WTC11 (cell line): ENCODE measurements around the gene LLGL1. TPM values are rescaled to one million over a fixed set of nuclear protein-coding genes. Genes with fewer than 3 reads are reported as not detected.

ENCODE experiments used
- ATAC-seq: fragments of 200-7000 bp; cut with Tn5 transposase; 2 replicates; pipeline ENCODE4 v1.10.0; 2021; ENCODE audit warnings: mild to moderate bottlenecking, moderate library complexity
- CTCF ChIA-PET: fragments of 300-600 bp; sonication (Branson Sonifier 250); formaldehyde crosslinking; loops from one replicate; lab custom pipeline; 2021; ENCODE audit warnings: antibody characterized with exemption; lab: Charles Lee
- POLR2A ChIA-PET: fragments of 350-600 bp; sonication (Branson Sonifier 250); formaldehyde crosslinking; loops from one replicate; lab custom pipeline; 2021; ENCODE audit warnings: antibody characterized with exemption; lab: Charles Lee
- DNase-seq: peaks from one replicate; pipeline ENCODE4 v3.0.0; 2021; ENCODE audit warnings: low spot score
- H3K27ac Mint-ChIP-seq: 2 replicates; pipeline ENCODE4 v1.8.0; 2021; ENCODE audit warnings: mixed read lengths
- H3K27me3 Mint-ChIP-seq: 2 replicates; pipeline ENCODE4 v1.8.0; 2021; ENCODE audit warnings: low read depth, mild to moderate bottlenecking, moderate library complexity, mixed read lengths
- H3K36me3 Mint-ChIP-seq: 2 replicates; pipeline ENCODE4 v1.8.0; 2021; ENCODE audit warnings: mixed read lengths
- H3K4me1 Mint-ChIP-seq: 2 replicates; pipeline ENCODE4 v1.8.0; 2022; ENCODE audit warnings: mixed read lengths
- H3K4me3 Mint-ChIP-seq: 2 replicates; pipeline ENCODE4 v1.8.0; 2021; ENCODE audit warnings: mild to moderate bottlenecking, moderate library complexity, mixed read lengths
- H3K9me3 Mint-ChIP-seq: 2 replicates; pipeline ENCODE4 v1.8.0; 2021; ENCODE audit warnings: mixed read lengths
- ELF4 ChIP-seq: sonication (generic); formaldehyde crosslinking; IDR thresholded peaks from 2 replicates; pipeline ENCODE4 v1.8.1; 2022; ENCODE audit warnings: low read depth, mild to moderate bottlenecking, moderate library complexity, missing genetic modification reagents
- FOXJ3 ChIP-seq: sonication (generic); formaldehyde crosslinking; IDR thresholded peaks from 2 replicates; pipeline ENCODE4 v1.9.0; 2021; ENCODE audit warnings: missing genetic modification reagents, mild to moderate bottlenecking, borderline replicate concordance
- FOXP1 ChIP-seq: sonication (generic); formaldehyde crosslinking; IDR thresholded peaks from 2 replicates; pipeline ENCODE4 v1.8.0; 2022; ENCODE audit warnings: missing genetic modification reagents, mild to moderate bottlenecking, moderate library complexity, borderline replicate concordance
- KAT7 ChIP-seq: sonication (generic); formaldehyde crosslinking; IDR thresholded peaks from 2 replicates; pipeline ENCODE4 v1.8.1; 2023; ENCODE audit warnings: missing genetic modification reagents, mild to moderate bottlenecking, borderline replicate concordance
- NFE2L1 ChIP-seq: sonication (generic); formaldehyde crosslinking; IDR thresholded peaks from 2 replicates; pipeline ENCODE4 v1.8.1; 2023; ENCODE audit warnings: missing genetic modification reagents
- RORB ChIP-seq: fragments of 250-450 bp; sonication (Bioruptor Pico); IDR thresholded peaks from 2 replicates; pipeline ENCODE4 v1.9.0; 2021; ENCODE audit warnings: mild to moderate bottlenecking
- SMAD3 ChIP-seq: sonication (generic); formaldehyde crosslinking; IDR thresholded peaks from 2 replicates; pipeline ENCODE4 v1.8.0; 2022; ENCODE audit warnings: missing genetic modification reagents, mild to moderate bottlenecking, borderline replicate concordance
- SOX15 ChIP-seq: fragments of 250-450 bp; sonication (Bioruptor Pico); IDR thresholded peaks from 2 replicates; pipeline ENCODE4 v1.9.0; 2021; ENCODE audit warnings: mild to moderate bottlenecking
- TCF7 ChIP-seq: sonication (generic); formaldehyde crosslinking; IDR thresholded peaks from 2 replicates; pipeline ENCODE4 v1.8.0; 2022; ENCODE audit warnings: mild to moderate bottlenecking, low read depth, missing genetic modification reagents, moderate library complexity
- ZNF121 ChIP-seq: sonication (generic); formaldehyde crosslinking; IDR thresholded peaks from 2 replicates; pipeline ENCODE4 v1.8.0; 2023; ENCODE audit warnings: missing genetic modification reagents
- ZNF219 ChIP-seq: sonication (generic); formaldehyde crosslinking; IDR thresholded peaks from 2 replicates; pipeline ENCODE4 v1.8.0; 2023; ENCODE audit warnings: missing genetic modification reagents, mild to moderate bottlenecking, borderline replicate concordance
- ZNF232 ChIP-seq: sonication (generic); formaldehyde crosslinking; IDR thresholded peaks from 2 replicates; pipeline ENCODE4 v1.8.0; 2022; ENCODE audit warnings: mild to moderate bottlenecking, missing genetic modification reagents
- total RNA-seq: library from RNA; stranded (reverse); gene quantifications from 3 replicates; pipeline ENCODE4 v1.2.3, GENCODE V29; 2021
- TF ChIP-seq, protein P1 (sequence below): sonication (generic); formaldehyde crosslinking; IDR thresholded peaks from 2 replicates; pipeline ENCODE4 v1.8.1; 2022; ENCODE audit warnings: mild to moderate bottlenecking, missing genetic modification reagents, moderate library complexity, borderline replicate concordance
- TF ChIP-seq, protein P2 (sequence below): sonication (generic); formaldehyde crosslinking; IDR thresholded peaks from 2 replicates; pipeline ENCODE4 v1.8.0; 2023; ENCODE audit warnings: mild to moderate bottlenecking, missing genetic modification reagents
- TF ChIP-seq, protein P3 (sequence below): sonication (generic); formaldehyde crosslinking; IDR thresholded peaks from 2 replicates; pipeline ENCODE4 v1.8.0; 2022; ENCODE audit warnings: mild to moderate bottlenecking, missing genetic modification reagents

The LLGL1 gene
- total RNA-seq, 1 experiment from 2014 or later = 87.8 TPM

DNA sequence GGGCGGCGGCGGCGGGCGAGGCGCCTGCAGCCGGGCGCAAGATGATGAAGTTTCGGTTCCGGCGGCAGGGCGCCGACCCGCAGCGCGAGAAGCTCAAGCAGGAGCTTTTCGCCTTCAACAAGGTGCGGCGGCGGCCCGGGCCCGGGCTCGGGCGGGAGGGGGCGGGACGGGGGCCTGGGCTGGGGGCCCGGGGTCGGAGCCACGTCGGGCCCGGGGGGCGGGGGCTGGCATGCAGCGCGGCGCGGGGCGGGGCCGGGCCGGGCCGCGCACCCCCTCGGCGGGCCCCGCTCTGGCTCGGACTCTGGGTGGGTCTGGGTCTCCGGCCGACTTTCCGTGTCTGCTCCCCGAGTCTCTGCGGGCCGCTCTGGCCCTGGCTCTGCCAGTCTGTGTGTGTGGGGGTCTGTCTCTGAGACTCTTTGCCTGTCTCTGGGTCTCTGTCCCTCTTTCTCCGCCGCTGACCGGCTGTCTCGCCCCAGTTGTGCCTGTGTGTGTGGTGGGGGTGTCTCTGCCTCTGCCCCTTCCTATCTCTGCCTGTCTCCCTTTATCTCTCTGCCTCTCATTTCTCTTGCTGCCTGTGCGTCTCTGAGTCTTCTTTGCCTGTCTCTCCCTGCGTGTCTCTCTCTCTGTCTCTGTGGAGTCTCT is 328 bp downstream of the LLGL1 start:
- ChIA-PET POLR2A (interaction anchor here (1.9 kb wide), 1 partner anchor 22 kb away, joined by 17 read pairs; no protein-coding TSS in a partner anchor), CTCF (interaction anchor here (1.8 to 1.9 kb wide), 2 partner anchors 8 to 85 kb away, joined by 8 to 9 read pairs; no protein-coding TSS in a partner anchor)
- peaks cover 23% of the 10 kb centered on the region for H3K4me1 Mint-ChIP-seq
- no peaks in the 10 kb centered on the region for H3K27me3 Mint-ChIP-seq
- no peaks in the 10 kb centered on the region for H3K36me3 Mint-ChIP-seq
- TF ChIP-seq SMAD3 (no peak), NFE2L1 (CRISPR knock-in tag) (0 out of 2 replicates have a peak, but pooled peaks have one; percentile 70), FOXP1 (0 out of 2 replicates have a peak, but pooled peaks have one; percentile 23), KAT7 (0 out of 2 replicates have a peak, but pooled peaks have one; percentile 56)
- TF ChIP-seq, all 79 proteins: peak for 3
- Mint-ChIP-seq H3K9me3 (no peaks in the 10 kb centered on the region), H3K4me3 (peak overlapping the region; percentile 89), H3K27ac (peak overlapping the region; percentile 89)
- peak; percentile 0 for ATAC-seq
- DNase-seq = peak; percentile 60

DNA sequence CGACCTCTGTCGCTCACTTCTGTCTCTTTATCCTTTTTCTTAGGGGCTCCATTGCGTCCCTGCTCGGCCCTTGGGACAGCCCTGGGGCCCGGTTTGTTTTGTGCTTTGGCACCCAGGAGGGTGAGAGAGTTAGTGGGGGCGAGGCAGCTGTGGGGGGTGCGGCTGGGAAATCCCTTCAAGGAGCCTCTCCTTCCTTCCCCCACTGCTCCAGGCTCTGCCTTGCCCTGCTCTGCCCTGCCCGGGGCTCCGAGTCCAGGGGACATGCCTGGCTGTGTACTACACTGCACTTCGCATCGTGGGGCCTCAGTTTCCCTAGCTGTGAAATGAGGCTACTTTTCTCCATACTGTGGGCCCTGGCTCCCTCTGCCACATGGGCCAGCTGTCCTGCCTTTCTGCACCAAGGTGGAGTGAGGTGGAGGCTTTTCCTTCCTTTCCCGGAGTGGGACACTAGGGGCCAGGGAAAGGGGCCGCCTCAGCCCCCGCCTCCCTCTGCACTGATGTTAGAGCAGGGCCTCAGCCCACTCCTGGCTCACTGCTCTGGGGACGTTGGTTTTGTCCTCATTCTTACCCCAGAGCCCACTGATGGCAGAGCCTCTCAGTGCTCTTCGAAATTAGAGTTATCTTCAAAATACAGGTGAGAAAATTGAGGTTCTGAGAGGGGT is 980 bp downstream of the LLGL1 start:
- no peaks in the 10 kb centered on the region for H3K9me3 Mint-ChIP-seq
- peak overlapping the region; percentile 89 for H3K4me3 Mint-ChIP-seq
- H3K4me1 Mint-ChIP-seq = peaks cover 23% of the 10 kb centered on the region
- no peaks in the 10 kb centered on the region for H3K27me3 Mint-ChIP-seq
- no peak for ATAC-seq
- ChIA-PET POLR2A (interaction anchor here (0.8 kb wide), 1 partner anchor 21 kb away, joined by 4 read pairs; no protein-coding TSS in a partner anchor), CTCF (interaction anchor here (1.9 kb wide), 1 partner anchor 9 kb away, joined by 9 read pairs; no protein-coding TSS in a partner anchor)
- H3K36me3 Mint-ChIP-seq = no peaks in the 10 kb centered on the region
- H3K27ac Mint-ChIP-seq = peak overlapping the region; percentile 89
- TF ChIP-seq FOXJ3 (no peak), RORB (CRISPR knock-in tag) (no peak), TCF7 (CRISPR knock-in tag) (no peak), ZNF121 (CRISPR knock-in tag) (no peak), SOX15 (CRISPR knock-in tag) (no peak)
- TF ChIP-seq, protein P1, sequence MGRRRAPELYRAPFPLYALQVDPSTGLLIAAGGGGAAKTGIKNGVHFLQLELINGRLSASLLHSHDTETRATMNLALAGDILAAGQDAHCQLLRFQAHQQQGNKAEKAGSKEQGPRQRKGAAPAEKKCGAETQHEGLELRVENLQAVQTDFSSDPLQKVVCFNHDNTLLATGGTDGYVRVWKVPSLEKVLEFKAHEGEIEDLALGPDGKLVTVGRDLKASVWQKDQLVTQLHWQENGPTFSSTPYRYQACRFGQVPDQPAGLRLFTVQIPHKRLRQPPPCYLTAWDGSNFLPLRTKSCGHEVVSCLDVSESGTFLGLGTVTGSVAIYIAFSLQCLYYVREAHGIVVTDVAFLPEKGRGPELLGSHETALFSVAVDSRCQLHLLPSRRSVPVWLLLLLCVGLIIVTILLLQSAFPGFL (CRISPR knock-in tag) = no peak
- DNase-seq = no peak

DNA sequence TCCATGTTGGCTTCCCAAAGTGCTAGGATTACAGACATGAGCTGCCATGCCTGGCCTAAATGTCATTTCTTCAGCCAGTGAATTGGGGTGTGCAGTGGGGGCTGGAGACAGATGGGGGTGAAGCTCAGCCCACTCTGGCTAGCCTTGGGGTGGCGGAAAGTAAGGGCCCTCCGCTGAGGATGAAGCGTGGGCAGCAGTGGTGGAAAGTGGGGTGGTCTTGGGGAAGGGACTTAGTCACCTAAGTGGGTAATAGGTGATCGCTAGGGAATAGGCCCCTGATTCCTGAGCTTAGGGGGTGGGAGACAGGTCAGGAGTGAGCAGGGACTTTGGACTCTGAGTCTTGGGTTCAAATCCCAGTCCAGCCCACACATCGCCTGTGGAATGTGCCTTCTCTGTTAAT is 2.2 kb downstream of the LLGL1 start:
- peaks cover 23% of the 10 kb centered on the region for H3K4me1 Mint-ChIP-seq
- ATAC-seq = no peak
- H3K9me3 Mint-ChIP-seq = no peaks in the 10 kb centered on the region
- H3K4me3 Mint-ChIP-seq = no peak overlapping the region
- DNase-seq = no peak
- POLR2A ChIA-PET = no interaction called here
- H3K27me3 Mint-ChIP-seq = no peaks in the 10 kb centered on the region
- CTCF ChIA-PET = no interaction called here
- peak overlapping the region; percentile 82 for H3K27ac Mint-ChIP-seq
- TF ChIP-seq ELF4 (CRISPR knock-in tag) (no peak), ZNF232 (CRISPR knock-in tag) (no peak), FOXJ3 (no peak), ZNF219 (CRISPR knock-in tag) (no peak)
- TF ChIP-seq, protein P2, sequence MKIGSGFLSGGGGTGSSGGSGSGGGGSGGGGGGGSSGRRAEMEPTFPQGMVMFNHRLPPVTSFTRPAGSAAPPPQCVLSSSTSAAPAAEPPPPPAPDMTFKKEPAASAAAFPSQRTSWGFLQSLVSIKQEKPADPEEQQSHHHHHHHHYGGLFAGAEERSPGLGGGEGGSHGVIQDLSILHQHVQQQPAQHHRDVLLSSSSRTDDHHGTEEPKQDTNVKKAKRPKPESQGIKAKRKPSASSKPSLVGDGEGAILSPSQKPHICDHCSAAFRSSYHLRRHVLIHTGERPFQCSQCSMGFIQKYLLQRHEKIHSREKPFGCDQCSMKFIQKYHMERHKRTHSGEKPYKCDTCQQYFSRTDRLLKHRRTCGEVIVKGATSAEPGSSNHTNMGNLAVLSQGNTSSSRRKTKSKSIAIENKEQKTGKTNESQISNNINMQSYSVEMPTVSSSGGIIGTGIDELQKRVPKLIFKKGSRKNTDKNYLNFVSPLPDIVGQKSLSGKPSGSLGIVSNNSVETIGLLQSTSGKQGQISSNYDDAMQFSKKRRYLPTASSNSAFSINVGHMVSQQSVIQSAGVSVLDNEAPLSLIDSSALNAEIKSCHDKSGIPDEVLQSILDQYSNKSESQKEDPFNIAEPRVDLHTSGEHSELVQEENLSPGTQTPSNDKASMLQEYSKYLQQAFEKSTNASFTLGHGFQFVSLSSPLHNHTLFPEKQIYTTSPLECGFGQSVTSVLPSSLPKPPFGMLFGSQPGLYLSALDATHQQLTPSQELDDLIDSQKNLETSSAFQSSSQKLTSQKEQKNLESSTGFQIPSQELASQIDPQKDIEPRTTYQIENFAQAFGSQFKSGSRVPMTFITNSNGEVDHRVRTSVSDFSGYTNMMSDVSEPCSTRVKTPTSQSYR (CRISPR knock-in tag) = no peak
- TF ChIP-seq, protein P3, sequence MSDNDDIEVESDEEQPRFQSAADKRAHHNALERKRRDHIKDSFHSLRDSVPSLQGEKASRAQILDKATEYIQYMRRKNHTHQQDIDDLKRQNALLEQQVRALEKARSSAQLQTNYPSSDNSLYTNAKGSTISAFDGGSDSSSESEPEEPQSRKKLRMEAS (CRISPR knock-in tag) = no peak
- H3K36me3 Mint-ChIP-seq = no peaks in the 10 kb centered on the region
